Epithelial cell of proximal tubule (primary cell): Measurements from ENCODE around the gene OR7A5. TPM values are rescaled to one million over a fixed set of nuclear protein-coding genes. Genes with fewer than 3 reads are reported as not detected.

Experiments used
- DNase-seq: peaks from one replicate; pipeline ENCODE4 v3.0.0-alpha.2; 2011; ENCODE audit warnings: low read depth
- H3K4me3 ChIP-seq: 2 replicates; pipeline ENCODE4 v1.5.1; 2011; ENCODE audit warnings: low read depth, mild to moderate bottlenecking, low read length
- total RNA-seq: library from RNA; depleted of rRNA; stranded (reverse); fragments of >200 nt; gene quantifications from 2 replicates; pipeline ENCODE4 v1.2.3, GENCODE V29; 2015
- TF ChIP-seq, protein P1 (sequence below): conservative IDR thresholded peaks from 2 replicates; pipeline ENCODE4 v1.5.1; 2012; ENCODE audit warnings: low read depth, mild to moderate bottlenecking, low read length

OR7A5 gene
- not detected in 2 replicates for total RNA-seq

DNA sequence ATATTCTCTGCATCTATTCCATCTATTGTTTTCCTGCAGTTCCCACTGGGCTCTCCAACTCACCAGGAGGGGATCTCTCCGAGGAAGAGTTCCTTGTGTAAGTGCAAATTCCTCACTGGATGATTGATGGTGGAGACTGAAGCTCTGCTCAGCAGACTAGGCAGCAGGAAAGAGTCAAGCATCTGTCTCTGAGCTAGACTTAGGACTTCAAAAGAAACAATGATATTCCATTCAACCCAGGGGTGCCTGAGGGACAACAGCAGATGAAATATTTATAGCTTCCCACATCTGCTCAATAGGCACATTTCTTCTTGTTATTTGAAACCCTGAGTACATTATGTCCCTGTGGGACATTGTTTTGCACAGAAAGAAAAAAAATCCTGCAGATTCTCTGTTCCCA, at the start of gene OR7A5, which contains the start of gene OR7C1:
Gene OR7A5 (minus strand): TSS at position 175 of the 400 bp plus-strand sequence. CDS start 6,944 bp downstream, outside the sequence.
Gene OR7C1 (minus strand): TSS at position 175 of the 400 bp plus-strand sequence. CDS start 35,049 bp downstream, outside the sequence.
- H3K4me3 ChIP-seq: no peak within 1 kb of the TSS
- TF ChIP-seq, protein P1, sequence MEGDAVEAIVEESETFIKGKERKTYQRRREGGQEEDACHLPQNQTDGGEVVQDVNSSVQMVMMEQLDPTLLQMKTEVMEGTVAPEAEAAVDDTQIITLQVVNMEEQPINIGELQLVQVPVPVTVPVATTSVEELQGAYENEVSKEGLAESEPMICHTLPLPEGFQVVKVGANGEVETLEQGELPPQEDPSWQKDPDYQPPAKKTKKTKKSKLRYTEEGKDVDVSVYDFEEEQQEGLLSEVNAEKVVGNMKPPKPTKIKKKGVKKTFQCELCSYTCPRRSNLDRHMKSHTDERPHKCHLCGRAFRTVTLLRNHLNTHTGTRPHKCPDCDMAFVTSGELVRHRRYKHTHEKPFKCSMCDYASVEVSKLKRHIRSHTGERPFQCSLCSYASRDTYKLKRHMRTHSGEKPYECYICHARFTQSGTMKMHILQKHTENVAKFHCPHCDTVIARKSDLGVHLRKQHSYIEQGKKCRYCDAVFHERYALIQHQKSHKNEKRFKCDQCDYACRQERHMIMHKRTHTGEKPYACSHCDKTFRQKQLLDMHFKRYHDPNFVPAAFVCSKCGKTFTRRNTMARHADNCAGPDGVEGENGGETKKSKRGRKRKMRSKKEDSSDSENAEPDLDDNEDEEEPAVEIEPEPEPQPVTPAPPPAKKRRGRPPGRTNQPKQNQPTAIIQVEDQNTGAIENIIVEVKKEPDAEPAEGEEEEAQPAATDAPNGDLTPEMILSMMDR: no peak
- DNase-seq: no peak

GRCh38 chr19:14871619-14872230, 36.7 kb upstream of the OR7A5 start:
- no peak for DNase-seq

GRCh38 chr19:14868497-14868896, 33.5 kb upstream of the OR7A5 start:
- TF ChIP-seq, protein P1: no peak
- DNase-seq: no peak

More at GRCh38 chr19:14871619-14872230, 36.7 kb upstream of the OR7A5 start:
- H3K4me3 ChIP-seq: no peak overlapping the region
- TF ChIP-seq, protein P1: peak; percentile 50

DNA sequence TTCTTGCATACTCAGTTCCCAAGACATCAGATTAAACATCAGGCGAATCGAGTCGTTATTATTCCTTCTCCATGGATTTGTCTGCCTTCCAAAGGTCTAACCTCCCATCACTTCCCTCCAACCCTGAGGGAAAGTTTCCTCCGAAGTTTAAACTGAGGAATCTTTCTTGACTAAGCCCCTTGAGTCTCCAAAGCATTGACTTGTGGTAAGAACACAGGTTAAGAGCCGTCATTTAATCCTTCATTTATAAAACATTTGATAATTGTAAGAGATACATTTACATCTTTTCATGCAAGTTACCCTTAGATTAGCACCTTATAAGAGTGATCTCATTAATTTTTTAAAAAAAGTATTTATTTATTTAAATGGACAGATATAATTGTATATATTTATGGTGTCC, 13.8 kb upstream of the OR7A5 start, which contains the start of gene OR7A10:
Gene OR7A10 (minus strand): TSS at position 101 of the 400 bp plus-strand sequence. CDS start 7,045 bp downstream, outside the sequence.
- DNase-seq: no peak
- TF ChIP-seq, protein P1: no peak
- H3K4me3 ChIP-seq: no peak within 1 kb of the TSS

More at GRCh38 chr19:14868497-14868896, 33.5 kb upstream of the OR7A5 start:
- no peak overlapping the region for H3K4me3 ChIP-seq

GRCh38 chr19:14843578-14843977, 8.6 kb upstream of the OR7A5 start:
- TF ChIP-seq, protein P1: no peak
- no peak overlapping the region for H3K4me3 ChIP-seq
- DNase-seq: no peak

GRCh38 chr19:14843169-14843568, 8.2 kb upstream of the OR7A5 start:
- H3K4me3 ChIP-seq: no peak overlapping the region
- TF ChIP-seq, protein P1: no peak
- no peak for DNase-seq

GRCh38 chr19:14840206-14840605, 5.2 kb upstream of the OR7A5 start:
- DNase-seq: no peak
- H3K4me3 ChIP-seq: no peak overlapping the region
- TF ChIP-seq, protein P1: no peak
